CD4-positive, alpha-beta T cell treated with Interleukin-1 beta for 1 hour (primary cell): ENCODE data around the gene MAP3K20.
"Not testable (repeated sequence)": the region's sequence is repeated elsewhere in the genome, so short reads cannot be mapped to it uniquely, and the experiment has no call there.

Experiments
- DNase-seq, 2 donors: peaks; one replicate each; pipeline ENCODE4 v3.0.0-alpha.2; 2020 to 2022

Gene MAP3K20

DNA sequence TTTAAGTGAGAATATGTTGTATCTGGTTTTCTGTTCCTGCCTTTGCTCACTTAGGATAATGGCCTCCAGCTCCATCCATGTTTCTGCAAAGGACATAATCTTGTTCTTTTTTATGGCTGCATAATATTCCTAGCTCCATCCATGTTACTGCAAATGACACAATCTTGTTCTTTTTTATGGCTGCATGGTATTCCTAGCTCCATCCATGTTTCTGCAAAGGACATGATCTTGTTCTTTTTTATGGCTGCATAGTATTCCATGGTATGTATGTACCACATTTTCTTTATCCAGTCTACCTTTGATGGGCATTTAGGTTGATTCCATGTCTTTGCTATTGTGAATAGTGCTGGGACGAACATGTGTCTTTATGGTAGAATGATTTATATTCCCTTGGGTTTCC is 87.7 kb downstream of the MAP3K20 start:
- DNase-seq, result not testable (repeated sequence)

GRCh38 chr2:173164396-173164795 is 88.8 kb downstream of the MAP3K20 start:
- DNase-seq, result no peak

GRCh38 chr2:173165443-173166238 is 90.0 kb downstream of the MAP3K20 start:
- no peak for DNase-seq

- DNase-seq, result no peak
Observed at GRCh38 chr2:173171321-173171720, 95.7 kb downstream of the MAP3K20 start.

GRCh38 chr2:173171924-173172643 is 96.4 kb downstream of the MAP3K20 start:
- no peak for DNase-seq

DNA sequence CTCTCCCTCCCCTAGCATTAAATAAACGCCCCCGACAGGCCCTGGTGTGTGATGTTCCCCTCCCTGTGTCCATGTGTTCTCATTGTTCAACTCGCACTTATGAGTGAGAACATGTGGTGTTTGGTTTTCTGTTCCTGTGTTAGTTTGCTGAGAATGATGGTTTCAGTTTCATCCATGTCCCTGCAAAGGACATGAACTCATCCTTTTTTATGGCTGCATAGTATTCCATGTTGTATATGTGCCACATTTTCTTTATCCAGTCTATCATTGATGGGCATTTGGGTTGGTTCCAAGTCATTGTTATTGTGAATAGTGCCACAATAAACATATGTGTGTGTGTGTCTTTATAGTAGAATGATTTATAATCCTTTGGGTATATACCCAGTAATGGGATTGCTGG is 98.7 kb downstream of the MAP3K20 start:
- not testable (repeated sequence) for DNase-seq

- DNase-seq, result no peak
Observed at GRCh38 chr2:173175222-173175621, 99.6 kb downstream of the MAP3K20 start.

DNA sequence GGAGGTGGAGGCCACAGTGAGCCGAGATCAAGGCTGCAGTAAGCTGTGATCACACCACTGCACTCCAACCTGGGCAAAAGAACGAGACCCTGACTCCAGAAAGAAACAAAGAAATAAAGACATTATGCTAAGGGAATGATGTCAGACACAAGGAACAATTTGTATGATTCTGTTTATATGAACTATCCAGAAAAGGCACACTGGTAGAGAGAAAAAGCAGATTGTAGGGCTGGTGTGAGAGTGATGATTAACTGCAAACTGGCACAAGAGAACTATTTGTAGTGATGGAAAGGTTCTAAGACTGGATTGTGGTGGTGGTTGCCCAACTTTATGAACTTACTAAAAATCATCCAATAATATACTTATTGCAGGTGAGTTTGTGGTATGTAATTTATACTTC is 106.3 kb downstream of the MAP3K20 start:
- DNase-seq, result no peak

DNA sequence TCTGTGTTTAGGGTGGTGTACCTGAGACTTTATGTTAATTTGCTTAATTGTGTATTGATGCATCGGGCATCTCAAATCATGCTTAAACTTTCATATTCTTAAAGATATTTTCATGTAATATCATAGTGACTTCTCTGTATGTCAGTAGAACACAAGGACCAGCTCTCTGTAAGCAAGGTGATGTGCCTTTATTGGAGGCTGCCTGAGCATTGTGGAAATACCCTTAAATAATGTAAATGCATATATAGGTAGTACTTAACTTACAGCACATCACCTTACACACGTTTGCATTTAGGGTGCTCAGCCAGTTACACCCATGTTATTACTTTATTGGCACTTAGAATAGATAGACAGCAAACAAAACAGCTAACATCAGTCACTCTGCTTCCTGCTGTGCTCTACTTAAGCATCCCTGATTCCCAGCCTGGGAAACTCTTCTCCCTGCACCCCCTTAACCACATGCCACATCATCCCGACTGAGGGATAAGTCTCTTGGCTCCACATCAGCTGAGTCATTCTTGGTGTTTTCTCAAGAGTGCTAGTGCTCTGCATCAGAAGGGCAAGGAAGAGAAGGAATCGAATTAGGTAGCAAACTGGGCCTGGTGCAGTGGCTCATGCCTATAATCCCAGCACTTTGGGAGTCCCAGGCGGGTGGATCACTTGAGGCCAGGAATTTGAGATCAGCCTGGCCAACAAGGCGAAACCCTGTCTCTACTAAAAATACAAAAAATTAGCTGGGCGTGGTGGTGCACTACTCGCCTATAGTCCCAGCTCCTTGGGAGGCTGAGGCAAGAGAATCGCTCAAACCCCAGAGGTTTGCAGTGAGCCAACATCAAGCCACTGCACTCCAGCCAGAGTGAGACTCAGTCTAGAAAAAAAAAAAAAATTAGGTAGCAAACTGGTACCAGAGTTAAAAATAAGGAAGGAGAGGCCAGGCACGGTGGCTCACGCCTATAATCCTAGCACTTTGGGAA is 108.7 kb downstream of the MAP3K20 start:
- DNase-seq, result no peak

DNA sequence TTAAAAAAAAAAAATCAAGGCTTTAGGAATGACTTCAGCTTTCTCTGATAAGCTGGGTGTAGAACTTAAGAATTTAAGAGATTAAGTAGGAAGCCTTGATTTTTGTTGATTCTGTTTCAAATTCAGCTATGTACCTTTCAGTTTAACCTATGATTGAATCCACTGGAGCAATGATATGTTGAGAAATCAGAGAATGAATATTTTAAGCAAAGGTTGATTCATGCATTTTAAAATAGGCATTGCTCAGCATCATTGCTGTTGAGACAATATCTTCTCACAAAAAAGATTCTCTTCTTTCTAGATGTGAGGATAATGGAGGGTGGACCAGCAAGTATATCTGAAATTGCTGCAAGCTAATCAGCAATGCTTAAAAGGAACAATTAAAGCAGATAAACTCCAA is 109.8 kb downstream of the MAP3K20 start:
- no peak for DNase-seq

DNA sequence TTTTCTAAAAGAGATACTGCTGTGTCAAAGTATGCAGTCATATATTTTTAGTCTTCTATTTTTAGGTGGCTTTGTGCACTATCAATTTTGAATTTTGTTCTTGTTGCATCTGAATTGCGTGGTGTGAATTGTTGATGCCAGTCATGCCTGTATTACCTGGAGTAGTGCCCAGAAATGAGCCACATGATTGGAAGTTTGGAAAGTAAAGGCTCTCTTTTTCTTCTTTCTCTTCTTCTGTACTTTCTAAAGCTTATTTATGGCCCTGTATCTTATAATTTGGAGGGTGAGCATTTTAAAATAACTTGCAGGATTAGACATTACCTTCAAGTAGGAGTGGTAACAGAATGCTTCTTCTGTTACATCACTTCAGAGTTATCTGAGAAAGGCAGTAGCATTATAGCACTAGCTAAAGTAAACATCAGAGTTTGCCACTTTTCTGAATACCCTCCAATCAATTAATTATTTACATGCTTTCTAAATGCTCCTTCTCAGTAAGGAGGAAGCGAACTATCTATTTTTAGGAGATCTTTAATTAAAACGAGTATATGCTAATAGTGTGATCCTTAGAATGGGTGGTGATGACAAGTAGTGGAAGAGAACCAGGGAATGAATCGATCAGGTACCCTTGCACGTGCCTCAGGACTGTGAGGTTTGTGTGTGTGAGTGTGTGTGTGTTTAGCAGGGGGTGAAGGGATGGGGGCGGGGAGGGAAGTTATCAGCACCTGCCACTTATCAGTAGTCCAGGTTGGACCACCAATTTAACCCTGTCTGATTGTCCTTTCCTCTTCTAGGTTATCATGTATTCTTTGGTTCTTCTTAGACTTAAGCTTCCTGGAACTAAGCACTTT is 112.5 kb downstream of the MAP3K20 start:
- no peak for DNase-seq

- no peak for DNase-seq
Observed at GRCh38 chr2:173191601-173192000, 116.0 kb downstream of the MAP3K20 start.

GRCh38 chr2:173192071-173192470 is 116.4 kb downstream of the MAP3K20 start:
- no peak for DNase-seq

GRCh38 chr2:173193925-173194324 is 118.3 kb downstream of the MAP3K20 start:
- DNase-seq, result no peak

DNA sequence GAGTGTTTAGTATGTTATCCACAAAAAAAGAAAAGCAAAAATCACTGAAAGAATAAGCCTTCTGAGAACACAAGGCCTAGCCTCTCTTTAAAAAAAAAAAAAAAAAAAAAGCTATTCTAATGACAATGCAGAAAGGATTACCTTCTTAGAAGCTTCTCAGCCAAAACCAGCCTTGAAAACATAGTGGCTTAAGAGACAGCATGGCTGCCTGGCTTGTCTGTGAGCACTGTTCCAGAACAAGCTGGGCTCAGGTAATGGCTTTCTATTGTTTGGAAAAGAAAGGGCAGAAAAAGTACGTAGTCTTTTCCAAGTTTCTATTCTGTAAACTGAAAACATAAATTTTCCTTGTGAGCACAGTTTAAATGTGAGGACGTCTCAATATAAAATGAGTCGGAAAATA is 119.5 kb downstream of the MAP3K20 start:
- no peak for DNase-seq

DNA sequence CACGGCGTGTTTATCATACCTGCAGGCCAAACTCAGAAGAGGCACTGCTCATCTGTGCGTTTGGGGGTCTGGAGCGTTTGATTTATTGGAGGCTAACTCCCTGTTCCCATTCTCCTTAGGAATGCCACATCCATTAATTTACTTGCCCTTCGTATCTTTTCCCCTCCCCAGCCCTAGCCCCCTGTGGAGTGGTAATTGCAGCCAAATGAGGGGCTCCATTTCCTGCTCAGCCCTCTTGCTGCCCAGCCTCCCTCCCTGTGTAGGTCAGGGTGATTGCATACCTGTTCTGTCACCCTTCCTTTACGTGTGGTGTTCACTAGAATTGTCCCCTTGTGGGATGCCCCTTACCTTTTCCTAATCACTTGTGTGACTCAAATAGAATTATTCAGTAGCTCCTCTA is 120.4 kb downstream of the MAP3K20 start:
- no peak for DNase-seq

DNA sequence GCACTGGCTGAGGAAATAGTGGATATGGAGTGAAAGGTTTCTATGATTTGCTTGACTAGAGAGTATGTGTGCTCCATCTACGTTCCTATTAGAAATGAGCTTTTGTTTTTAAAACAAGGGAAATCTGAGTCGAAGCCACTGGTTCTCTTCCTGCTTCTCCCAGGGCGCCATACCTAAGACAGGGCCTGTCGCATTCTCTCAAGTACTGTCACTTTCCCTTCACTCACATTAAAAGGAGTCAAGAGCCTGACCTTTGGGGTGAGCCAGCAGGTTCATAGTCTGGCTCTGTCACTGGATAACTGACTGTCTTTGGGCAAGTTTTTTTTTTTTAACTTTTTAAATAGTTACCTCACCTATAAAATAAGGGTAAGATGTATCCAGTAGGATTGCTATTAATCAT is 121.0 kb downstream of the MAP3K20 start:
- DNase-seq, result no peak

GRCh38 chr2:173198327-173198726 is 122.7 kb downstream of the MAP3K20 start:
- no peak for DNase-seq

DNA sequence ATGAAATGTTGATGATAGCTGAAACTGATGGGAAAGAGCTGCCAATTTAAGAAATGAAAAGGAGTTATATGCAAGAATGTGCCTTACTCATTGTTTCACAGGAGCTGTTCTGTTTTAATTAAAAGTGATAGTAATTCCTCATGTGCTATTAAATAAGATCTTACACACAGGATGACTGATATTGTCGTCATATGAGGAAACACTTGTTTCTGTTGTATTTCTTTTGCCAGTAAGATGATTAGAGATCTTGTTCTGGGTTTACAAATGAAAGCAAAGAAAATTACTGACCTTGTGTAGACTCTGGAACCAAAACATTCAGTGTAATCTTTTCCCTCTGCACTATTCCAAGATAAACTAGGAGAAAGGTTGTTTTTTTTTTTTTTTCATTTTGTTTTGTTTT is 123.6 kb downstream of the MAP3K20 start:
- no peak for DNase-seq

GRCh38 chr2:173202570-173202969 is 126.9 kb downstream of the MAP3K20 start:
- DNase-seq, result no peak

DNA sequence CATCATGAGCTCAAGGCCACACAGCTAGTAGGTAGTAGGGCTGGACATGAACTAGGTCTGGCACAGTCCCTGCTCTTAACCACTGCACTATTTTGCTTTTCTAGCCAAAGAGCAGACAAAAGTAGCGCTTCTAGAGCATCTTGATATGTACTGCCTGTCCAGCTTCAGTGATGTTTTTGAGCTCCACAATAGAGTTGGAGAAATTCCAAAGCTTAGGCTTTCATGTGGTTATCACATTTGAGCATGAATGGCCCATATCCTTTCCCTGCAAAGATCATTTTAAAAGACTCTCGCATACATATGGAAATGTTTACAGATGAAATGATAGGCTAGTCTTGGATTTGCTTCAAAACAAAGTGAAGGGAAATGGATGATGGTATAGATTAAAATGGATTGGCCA is 128.7 kb downstream of the MAP3K20 start:
- no peak for DNase-seq

DNA sequence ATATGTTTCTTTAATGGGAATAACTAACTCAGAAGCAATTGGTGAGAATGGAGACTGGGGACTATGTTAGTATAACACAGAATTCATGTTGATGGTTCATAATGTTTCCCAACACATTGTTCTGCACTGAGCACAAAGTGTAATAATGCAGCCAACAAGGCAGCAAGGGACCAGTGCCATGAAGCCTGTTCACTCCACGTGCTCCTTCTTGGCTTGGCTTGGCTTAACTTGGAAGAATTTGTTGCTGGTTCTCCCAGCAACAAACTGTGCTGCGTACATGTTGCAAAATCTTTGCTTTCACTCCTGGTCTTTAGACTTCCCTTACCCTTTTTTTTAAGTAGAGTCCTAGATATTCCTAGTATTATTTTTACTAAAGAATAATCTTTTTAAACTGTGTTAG is 129.7 kb downstream of the MAP3K20 start:
- no peak for DNase-seq
